ENCODE measurements around the gene EGFL7. TPM values are rescaled to one million over a fixed set of nuclear protein-coding genes. Genes with fewer than 3 reads are reported as not detected.
A peak's percentile ranks its signal among the peaks of the same experiment; 100 is the strongest.

Gene EGFL7
- total RNA-seq, 2 experiments from 2014 or later: 1.1 to 1.6 TPM

DNA sequence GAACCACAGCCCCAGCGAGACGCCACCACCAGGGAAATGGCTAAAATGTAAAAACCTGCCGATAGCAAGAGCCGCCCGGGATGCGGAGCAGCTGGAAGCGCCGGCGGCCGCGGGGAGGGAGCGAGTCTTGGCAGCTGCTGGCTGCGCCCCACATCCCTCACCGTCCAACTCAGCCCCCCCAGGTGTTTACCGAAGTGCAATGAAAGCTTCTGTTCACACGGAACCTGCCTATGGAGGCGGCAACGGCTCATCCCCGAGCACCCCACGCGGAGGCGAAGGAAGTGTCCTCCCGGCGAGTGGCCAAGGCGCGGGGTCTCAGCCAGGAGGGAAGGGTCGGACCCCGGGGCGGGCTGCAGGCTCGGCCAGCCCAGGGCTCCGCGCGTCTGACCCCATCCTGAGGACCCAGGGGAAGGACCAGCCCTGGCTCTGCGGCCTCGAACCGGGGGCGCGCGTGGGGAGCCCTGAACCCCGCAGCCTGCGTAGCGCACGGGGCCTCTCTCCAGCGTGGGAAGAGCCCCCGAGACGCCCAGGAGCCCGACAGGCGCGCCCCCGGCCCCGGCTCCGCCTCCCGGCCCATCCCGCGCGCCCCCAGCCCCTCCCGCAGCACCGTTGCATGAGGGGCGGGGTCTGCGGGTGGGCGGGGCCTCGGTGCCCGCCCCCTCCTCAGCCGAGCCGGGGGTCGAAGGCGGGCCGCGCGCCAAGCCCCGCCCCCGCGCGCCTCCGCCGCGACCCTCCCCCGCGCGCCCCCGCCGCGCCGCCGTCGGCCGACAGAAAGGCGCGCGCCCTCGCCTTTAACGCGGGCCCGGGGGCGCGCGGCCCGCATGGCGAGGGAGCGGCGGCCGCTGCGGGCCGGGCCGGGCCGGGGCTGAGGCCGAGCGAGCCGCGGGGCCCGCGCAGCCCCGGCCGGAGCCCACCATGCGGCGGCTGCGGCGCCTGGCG, 49.3 kb downstream of the EGFL7 start, which contains the start of gene DIPK1B:
Gene DIPK1B (plus strand): TSS at position 822 of the 939 bp plus-strand sequence. CDS start 94 bp downstream, at position 916.
- TF ChIP-seq CTCF (IDR thresholded peaks at IDR 0.05): no peak
- peaks cover 2% of the 10 kb centered on the region for H3K4me1 Mint-ChIP-seq (ENCODE audit: low read depth)
- no peaks in the 10 kb centered on the region for H3K9me3 Mint-ChIP-seq
- intact Hi-C loops (cut with micrococcal nuclease): no loop called here
- peak within 1 kb of the TSS; percentile 21 for H3K4me3 Mint-ChIP-seq
- no peaks in the 10 kb centered on the region for H3K36me3 Mint-ChIP-seq (ENCODE audit: low read depth)
- no peak for DNase-seq
- ChIA-PET POLR2A (interaction anchor here (1.1 kb wide), 1 partner anchor 11 kb away, joined by 4 read pairs; no protein-coding TSS in a partner anchor), CTCF (no interaction called here)
- peak; percentile 29 for ATAC-seq
- no peak within 1 kb of the TSS for H3K27ac Mint-ChIP-seq
- peaks cover 32% of the 10 kb centered on the region for H3K27me3 Mint-ChIP-seq

DNA sequence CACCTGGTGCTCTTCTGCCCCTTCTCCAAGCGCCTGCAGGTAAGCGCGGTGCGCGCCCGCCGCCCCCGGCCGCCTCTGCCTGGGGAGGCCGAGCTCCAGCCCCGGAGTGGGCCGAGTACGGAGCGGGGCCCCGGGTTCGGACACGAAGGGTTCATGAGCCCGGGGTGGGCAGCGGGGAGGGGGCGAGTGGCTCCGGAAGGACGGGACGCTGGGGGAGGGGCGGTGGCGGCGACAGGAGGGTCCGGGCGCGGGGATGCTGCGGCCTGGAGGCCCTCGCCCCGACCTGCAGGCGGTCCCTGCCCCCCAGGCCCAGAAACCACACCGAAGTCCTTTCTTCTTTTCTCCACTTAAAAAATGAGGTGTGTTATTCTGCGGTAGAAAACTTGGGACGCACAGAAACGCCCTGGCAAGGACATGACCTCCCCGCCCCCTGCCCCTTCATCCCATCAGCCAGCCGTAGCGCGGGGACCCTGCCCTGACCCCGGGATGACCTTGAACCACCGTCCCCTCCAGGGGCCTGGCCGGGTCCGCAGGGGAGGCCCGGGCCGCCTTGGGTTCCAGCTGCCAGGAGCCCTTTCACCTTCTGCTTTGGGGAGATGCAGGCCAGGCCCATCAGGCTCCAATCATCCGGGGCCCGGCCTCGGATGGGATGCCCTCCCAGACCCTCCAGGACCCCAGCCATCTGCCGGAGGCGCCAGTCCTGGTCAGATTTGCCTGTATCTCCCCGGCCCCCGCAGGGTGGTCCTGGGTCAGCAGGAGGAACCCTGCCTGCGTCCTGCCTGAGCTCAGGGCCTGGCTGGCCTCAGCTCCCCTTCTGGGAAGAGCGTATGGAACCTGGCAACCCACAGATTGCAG, 50.2 kb downstream of the EGFL7 start:
- ATAC-seq (no peak), DNase-seq (no peak)
- no peak overlapping the region for H3K27ac Mint-ChIP-seq
- H3K27me3 Mint-ChIP-seq: peaks cover 32% of the 10 kb centered on the region
- intact Hi-C loops (cut with micrococcal nuclease): no loop called here
- CTCF ChIA-PET: interaction anchor here (1.2 to 1.4 kb wide), 2 partner anchors 14 to 19 kb away, joined by 3 read pairs; no protein-coding TSS in a partner anchor
- no peak overlapping the region for H3K4me3 Mint-ChIP-seq
- no peaks in the 10 kb centered on the region for H3K36me3 Mint-ChIP-seq (ENCODE audit: low read depth)
- no peaks in the 10 kb centered on the region for H3K9me3 Mint-ChIP-seq
- POLR2A ChIA-PET: interaction anchor here (1.4 to 2.7 kb wide), 4 partner anchors 10 to 15 kb away, joined by 3 to 21 read pairs (median 6); no protein-coding TSS in a partner anchor
- peaks cover 2% of the 10 kb centered on the region for H3K4me1 Mint-ChIP-seq (ENCODE audit: low read depth)
- no peak for TF ChIP-seq CTCF (IDR thresholded peaks at IDR 0.05)

- intact Hi-C loops (cut with micrococcal nuclease): no loop called here
- no peak for ATAC-seq
- Mint-ChIP-seq H3K4me3 (no peak overlapping the region), H3K9me3 (no peaks in the 10 kb centered on the region), H3K27ac (no peak overlapping the region), H3K36me3 (ENCODE audit: low read depth) (no peaks in the 10 kb centered on the region), H3K27me3 (peaks cover 32% of the 10 kb centered on the region), H3K4me1 (ENCODE audit: low read depth) (peaks cover 2% of the 10 kb centered on the region)
- no peak for TF ChIP-seq CTCF (IDR thresholded peaks at IDR 0.05)
- DNase-seq: no peak
- ChIA-PET CTCF (interaction anchor here (1.2 to 1.4 kb wide), 2 partner anchors 13 to 20 kb away, joined by 3 read pairs; no protein-coding TSS in a partner anchor), POLR2A (interaction anchor here (1.4 to 2.7 kb wide), 4 partner anchors 9 to 15 kb away, joined by 3 to 21 read pairs (median 6); no protein-coding TSS in a partner anchor)
Observed at GRCh38 chr9:136713550-136713949, 50.8 kb downstream of the EGFL7 start.

GRCh38 chr9:136714096-136714892, 51.6 kb downstream of the EGFL7 start:
- ATAC-seq: no peak
- Mint-ChIP-seq H3K27me3 (peaks cover 32% of the 10 kb centered on the region), H3K36me3 (ENCODE audit: low read depth) (no peaks in the 10 kb centered on the region), H3K9me3 (no peaks in the 10 kb centered on the region), H3K4me3 (no peak overlapping the region), H3K4me1 (ENCODE audit: low read depth) (peaks cover 2% of the 10 kb centered on the region), H3K27ac (no peak overlapping the region)
- no peak for DNase-seq
- CTCF ChIA-PET: interaction anchor here (0.6 to 1.5 kb wide), 4 partner anchors 12 to 163 kb away, joined by 3 to 5 read pairs (median 3); no protein-coding TSS in a partner anchor
- intact Hi-C loops (cut with micrococcal nuclease): no loop called here
- POLR2A ChIA-PET: interaction anchor here (1.4 to 2.7 kb wide), 4 partner anchors 8 to 14 kb away, joined by 3 to 21 read pairs (median 6); no protein-coding TSS in a partner anchor
- TF ChIP-seq CTCF (IDR thresholded peaks at IDR 0.05): no peak
